NOMO-1 treated with DMSO at 0.1 percent for 48 hours (cell line): ENCODE measurements around the gene DOK5.

Experiments used
- DNase-seq: peaks from one replicate; lab custom pipeline; 2025; ENCODE audit not compliant: unreplicated experiment; lab: John Stamatoyannopoulos, UW

The DOK5 gene

DNA sequence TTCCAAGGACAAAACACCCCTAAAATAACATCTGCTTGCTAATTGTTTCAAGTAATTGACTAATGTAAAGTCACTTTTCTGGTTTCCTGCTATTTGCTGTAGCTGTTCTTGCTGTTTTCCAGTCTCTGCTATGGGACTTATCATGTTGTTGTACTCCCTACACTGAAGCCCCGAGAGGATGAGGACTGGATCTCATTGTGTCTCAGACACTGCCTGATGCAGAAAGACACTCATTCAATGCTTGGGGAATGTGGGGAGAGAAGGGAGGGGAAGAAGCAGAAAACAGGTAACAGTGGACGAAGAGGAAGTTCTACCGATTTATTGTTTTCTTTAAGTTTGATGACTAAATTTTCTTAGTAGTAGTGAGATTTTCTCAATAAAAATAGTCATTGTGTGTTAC lies 79.8 kb downstream of the DOK5 start:
- DNase-seq = no peak

DNA sequence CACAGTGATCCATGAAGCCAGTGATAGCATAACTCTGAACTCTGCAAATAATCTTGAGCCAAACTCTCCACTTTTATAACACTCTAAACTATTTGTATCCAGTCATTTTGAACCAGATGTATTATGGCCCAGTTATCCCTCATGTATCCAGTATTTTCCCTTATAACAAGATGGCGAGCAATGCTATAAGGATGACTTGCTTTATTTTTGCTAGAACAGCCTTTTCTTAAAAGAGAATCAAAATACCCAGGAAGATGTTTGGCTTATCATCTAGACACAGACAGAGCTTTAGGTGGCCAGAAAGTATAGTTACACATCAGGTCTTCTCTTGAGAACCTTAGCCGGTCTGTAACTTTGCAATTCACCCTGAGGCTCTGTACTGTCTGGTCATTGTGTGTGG lies 81.0 kb downstream of the DOK5 start:
- DNase-seq = no peak

DNA sequence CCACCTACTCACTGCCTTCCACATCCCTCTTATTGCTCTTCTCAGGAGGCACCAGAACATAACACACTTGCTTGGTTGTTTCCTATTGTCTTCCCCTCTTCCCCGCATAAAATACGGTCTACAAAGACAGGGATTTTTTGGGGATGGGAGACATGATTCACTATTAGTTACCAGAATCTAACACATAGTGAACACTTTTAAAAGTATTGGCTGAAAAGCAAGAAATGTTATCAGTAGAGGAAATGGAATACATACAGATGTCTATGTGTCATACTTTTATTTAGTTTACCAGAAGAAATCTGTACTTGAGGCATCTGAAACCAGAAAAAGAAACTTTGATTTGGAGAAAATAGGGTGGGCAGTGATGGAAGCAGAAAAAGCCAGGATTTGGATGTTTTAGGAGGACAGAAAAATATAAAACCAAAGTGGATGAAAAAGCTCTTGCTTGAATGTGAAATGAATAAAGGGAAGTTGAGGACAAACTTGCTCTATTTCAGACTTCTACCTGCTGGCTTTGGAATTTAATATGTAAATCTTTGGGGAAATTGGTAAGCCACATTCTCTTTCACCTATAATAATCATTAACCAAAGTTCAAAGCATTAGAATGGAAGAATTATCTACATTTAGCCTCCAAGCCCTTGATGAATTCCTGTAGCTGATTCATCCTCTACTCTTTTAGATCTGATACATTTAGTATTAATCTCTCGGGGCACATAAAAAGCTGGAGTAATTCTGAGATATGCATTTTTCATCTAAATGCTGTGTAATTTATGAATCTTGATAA lies 82.6 kb downstream of the DOK5 start:
- DNase-seq = no peak

DNA sequence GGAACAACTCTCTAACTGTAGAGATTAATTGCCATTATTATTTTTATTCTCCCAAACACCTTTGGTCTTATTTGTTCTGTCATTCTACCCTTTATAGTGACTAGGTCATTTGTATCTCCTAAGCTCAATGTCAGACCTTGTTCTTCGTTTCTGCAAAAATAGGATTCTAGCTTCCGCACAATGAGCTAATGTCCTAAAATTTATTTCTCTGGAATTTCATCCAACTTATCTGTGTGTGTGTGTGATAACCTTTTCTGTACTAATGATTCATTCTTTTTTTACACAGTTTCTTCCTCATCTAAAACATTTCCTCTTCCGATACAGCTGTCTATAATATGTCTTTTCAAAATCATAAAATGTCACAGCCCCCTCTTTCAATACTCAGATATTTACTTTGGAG lies 84.5 kb downstream of the DOK5 start:
- DNase-seq = no peak

DNA sequence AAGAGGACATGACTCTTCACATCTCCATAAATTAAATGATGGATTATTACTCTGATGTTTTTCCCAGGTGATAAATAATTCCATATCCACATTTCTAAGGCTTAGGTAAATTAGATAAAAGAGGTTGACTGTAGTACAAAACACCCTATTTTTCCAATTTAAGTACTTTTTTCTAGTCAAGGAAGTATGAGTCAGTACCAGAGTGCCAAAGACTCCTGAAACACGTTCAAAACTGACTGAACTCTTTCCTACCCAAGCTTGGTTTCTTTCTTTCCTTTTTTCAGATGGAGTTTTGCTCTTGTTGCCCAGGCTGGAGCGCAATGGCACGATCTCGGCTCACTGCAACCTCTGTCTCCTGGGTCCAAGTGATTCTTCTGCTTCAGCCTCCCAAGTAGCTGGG lies 85.0 kb downstream of the DOK5 start:
- no peak for DNase-seq

DNA sequence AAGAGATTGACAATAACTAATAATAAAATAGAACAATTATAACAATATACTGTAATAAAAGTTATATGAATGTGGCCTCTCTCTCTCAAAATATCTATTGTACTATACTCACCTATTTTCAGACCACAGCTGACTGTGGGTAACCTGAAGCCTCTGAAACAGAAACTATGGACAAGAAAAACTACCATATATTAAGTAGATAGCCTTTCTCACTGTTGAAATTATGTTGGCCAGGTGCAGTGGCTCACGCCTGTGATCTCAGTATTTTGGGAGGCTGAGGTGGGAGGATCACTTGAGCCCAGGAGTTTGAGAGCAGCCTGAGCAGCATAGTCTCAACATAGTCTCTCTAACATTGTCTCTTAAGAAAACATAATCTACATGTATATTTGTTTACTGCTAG lies 89.9 kb downstream of the DOK5 start:
- DNase-seq = no peak

DNA sequence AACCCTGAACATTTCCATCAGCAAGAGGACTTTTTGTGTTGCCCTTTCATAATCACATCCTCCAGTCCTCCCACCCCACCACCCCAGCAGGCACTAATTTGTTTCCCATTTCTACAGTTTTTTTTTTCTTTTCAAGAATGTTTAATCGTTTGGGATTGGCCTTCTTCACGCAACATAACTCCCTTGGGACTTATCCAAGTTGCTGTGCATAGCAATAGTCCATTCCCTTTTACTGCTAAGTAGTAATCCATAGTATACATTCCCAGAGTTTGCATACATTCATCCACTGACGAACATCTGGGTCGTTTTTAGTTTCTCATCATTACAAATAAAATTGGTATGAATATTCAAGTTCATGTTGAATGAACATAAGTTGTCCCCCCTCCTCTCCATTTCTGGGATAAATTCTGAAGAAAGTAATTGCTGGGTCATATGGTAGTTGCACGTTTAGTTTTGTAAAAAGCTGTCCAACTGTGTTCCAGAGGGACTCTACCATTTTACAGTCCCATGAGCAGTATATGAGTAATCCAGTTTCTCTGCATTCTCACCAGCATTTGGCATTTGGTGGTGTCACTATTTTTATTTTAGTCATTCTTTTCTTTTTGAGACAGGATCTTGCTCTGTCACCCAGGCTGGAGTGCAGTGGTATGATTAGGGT lies 90.8 kb downstream of the DOK5 start:
- DNase-seq = no peak

DNA sequence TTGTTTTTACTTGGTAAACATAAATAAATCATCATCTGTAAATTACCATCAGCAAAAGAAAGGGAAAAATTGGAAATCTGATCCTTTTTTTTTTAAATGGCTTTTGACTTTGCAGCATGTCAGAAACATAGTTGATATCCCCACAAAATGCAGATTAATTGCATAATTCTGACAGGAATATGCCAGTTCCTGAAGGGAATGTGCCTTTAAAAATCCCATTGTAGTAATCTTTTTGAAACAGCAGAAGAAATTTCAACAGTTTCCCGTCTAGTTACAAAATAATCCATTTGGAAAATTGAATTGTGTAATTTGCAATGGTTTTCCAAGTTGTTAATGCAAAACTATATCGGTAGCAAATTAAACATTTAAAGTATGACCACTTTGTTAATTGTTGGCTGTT lies 95.2 kb downstream of the DOK5 start:
- DNase-seq = no peak

DNA sequence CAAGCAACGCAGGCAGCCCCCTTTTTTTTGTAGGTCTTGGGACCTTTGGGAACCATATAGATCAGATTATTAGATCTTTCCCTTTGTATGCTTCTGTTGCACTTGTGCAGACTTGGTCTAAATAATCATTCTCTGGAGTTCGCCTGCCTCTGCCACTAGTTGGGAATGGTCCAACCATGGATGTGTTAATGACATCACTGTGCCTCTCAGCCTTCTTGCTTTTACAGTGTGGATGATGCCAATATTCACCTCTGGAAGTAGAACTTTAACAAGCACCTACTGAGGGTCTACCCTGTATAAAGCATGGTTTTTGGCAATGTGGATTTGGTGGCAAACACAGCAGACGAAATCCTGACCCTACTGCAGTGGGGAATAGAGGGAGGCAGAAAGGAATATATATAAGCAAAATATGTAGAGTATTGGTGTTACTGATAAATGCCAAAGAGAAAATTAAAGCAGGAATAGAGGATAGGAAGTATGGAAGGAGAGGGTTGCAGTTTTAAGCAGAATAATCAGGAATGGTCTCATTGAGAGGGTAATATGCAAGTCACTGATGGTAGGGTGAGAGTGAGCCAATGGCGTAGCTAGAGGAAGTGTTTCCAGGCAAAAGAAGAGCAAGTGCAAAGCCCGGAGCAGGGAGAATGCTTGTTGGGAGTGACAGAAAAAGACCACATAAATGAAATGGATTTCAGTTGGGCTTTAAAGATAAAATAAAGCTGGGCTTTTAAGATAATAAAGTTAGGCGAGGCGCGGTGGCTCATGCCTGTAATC lies 97.5 kb downstream of the DOK5 start:
- no peak for DNase-seq

DNA sequence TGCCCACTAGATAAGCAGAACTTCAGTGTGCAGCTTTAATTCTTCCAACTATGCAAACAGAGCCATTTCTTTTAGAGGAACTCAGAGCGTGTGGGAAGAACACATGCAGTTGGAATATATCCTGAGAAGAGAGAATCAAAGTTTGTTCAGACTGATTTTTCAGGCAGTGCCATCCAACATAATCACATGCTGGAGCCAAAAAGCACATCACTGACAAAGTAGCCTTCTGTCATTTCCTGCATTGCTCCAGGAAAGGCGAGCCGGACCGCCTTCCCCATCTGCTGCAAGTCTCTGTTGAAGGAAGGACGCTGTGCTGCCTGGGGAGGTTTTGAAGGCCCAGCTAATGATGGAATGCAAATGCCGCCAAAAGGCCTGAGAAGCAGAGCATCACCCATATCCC lies 98.4 kb downstream of the DOK5 start:
- DNase-seq = no peak

DNA sequence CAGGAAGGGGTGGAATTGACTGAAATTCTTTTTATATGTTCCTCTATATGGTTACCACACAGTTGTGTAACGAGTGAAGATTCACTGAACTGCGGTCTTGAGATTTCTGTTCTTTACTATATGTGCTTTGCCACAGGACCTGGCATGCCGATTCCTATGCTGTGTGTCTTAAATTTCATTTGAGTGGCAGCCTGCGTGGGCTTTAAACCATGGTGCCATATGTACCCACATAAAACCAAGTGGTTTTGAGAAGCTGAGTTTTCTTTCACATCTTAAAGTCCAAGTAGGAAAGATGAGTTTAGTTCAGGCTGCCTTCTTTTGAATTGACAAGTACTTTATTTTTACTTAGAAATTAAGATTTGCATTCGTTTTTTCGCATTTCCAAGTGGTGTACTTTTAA lies 101.1 kb downstream of the DOK5 start:
- DNase-seq = no peak

DNA sequence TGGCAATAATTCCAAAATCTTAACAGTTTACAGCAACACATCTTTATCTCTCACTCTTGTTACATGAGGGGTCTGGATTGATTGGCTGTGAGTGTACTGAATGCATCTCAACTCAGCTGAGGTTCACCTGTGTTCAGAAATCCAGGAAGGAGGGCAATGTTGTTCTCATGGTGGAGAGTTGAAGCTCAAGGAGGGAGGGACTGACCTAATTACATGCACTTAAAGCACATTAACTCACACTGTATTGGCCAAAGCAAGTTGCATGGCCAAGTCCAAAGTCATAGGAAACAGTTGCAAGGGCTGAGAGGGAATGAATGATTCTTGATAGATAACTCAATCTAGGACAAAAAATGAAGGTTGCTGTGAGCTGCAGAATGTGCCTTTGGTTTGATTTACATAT lies 102.2 kb downstream of the DOK5 start:
- DNase-seq = no peak

DNA sequence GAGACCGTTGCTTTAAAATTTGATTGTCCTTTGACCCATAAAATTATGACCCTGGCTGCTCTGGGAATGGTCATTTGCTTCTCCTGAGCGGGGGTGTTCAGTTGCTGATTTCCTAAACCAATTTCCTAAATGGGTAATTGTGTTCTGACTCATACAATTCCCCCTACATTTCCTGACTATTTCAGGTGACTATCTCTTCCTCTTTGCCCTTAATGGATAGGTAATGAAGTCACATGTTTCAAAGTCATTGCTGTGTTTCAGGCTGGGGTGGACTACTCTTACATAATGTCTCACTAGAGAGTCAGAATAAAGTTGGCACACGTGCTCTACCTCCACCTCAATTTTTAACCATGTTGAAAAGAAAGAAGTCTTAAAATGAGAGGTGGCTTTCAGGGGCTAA lies 109.8 kb downstream of the DOK5 start:
- no peak for DNase-seq

DNA sequence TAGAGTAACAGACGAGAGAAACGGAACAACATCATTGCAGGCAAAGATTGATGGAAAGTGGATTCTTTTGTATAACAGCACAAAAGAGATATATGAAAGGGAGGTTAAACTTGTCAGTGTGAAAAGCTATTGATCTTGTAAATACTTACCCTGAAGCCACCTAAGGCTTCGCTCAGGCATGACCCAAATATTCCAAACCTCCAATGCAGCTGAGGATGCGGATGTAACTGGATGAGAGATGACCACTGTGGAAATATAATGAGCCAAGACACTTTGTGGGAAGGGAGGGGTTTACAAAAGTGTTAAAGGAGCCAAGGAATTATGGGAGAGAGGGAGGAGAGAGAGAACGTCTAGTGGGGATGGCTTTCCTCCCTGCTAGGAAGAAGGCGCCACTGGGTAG lies 112.0 kb downstream of the DOK5 start:
- DNase-seq = no peak

DNA sequence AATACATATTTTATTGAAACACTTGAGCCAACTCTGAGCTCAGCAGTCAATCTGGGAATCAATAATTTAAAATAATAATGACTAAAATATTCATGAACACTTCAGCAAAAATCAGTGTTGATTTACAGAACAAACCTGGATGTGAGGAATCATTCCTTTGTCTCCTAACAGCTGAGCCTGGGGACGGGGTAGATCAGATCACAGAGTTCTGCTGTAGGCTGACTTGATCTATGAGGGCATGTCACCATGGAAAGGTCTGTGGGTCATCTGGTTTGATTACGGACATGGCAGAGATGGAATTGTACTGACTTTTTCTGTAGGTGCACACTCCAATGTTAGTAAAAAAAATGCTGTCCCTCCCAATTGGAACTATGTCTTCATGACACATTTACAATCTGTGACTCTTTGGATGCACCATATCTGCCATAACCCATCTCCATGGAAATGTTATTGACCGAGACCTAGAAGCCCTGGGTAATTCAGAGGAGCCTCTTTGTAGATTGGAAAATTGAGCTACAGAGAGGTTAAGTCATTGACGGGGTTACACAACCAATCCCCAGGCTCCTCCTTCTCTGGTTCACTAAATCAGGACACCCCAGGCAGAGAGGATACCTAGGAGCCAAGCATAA lies 114.1 kb downstream of the DOK5 start:
- no peak for DNase-seq

DNA sequence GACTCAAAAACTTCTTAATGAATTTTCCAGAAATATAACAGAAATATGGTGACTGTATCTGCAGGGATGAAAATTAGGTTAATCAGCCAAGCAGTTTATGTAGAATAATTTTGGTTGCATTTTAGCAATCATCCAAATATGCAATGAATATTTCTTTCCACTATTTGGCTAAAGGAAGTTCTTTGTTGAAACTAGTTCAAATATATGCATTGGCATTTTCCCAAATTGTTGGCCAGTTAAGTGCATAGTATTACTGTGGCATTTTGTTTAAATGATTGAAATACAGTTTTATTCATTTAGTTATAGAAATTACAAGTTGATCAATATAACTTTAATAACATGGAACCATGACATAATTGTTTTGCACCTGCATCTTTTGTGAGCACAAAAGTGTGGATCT lies 115.5 kb downstream of the DOK5 start:
- no peak for DNase-seq

DNA sequence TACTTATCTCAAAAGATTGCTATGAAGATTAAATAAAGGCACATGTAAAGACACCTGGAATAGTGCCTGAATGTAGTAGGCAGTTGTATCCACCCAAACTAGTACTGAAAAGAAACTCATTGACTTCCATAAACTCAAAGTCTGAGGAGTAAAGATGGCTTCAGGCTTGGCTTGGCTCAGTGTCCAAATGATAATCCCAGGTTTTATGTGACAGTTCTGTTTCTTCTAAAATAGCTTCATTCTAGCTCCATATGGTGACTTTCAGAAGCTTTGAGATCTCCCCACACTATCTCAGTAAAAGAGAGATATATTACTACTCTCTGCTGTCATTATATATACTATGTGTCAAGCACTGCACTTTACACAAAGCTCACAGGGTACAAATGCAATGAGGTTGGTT lies 121.3 kb downstream of the DOK5 start:
- DNase-seq = no peak

DNA sequence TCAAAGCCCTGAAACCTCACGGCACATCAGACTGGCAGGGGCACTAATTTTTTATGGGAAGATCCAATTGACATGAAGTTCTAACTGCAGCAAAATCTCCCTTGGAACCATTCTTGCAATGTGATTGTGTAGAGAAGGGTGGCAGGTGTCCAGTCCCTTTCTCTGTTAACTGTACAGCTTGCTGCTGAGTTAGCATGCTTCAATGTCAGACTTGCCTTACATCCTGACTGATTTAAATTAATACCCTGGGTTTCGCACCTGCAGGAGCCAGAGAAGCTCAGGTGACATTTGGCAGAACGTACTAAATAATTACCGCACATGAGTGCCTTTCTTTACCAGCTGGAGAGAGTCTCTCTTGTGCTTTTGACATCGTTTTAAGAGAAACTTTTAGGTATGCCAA lies 123.0 kb downstream of the DOK5 start:
- no peak for DNase-seq

DNA sequence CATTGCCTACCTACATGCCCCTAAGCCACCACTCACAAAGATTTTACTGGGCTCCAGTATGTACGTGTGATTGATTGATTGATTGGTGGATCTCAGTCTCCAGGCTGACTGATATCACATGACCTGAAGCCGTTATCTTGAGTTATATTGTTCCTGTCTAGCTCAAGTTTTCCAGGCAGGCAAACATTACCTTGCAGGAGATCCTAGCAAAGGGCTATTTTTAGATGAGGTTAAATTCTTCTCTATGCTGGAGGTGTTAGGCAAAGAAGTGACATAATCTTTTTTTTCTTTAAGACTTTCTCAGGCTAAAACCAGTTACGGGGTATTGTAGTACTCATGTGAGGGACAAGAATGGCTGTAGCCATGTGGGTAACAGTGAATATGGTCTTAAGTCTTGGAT lies 125.2 kb downstream of the DOK5 start:
- no peak for DNase-seq

DNA sequence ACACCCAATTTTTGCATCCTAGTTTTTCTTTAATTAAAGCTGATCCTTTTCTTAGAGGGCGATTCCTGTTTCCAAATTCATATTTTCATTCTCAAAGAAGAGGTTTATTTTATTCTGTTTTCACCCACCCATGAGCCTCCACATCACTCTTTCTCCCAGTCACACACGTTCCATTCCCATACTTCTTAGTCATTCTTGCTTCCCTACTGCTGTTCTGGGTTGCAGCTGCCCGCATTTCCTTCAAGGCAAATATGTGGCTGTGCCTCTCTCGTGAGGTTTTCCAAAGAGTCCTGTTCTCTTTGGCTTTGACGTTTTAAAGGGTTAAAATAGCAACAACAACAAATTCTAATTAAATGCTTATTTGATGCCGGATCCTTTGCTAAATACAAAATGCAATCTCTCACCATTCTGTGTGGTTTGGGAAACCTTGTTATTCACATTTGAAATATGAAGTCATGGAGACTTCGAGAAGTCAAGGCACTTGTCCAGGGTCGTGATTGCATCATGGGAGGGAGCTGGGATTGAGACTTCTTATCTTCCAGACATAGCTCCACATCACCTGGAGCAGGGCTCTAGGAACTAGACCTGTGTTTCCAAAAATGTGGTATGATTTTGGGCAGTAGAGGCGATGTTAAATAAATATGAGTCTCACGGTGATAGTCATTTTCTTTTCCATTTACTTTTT lies 126.6 kb downstream of the DOK5 start:
- no peak for DNase-seq

DNA sequence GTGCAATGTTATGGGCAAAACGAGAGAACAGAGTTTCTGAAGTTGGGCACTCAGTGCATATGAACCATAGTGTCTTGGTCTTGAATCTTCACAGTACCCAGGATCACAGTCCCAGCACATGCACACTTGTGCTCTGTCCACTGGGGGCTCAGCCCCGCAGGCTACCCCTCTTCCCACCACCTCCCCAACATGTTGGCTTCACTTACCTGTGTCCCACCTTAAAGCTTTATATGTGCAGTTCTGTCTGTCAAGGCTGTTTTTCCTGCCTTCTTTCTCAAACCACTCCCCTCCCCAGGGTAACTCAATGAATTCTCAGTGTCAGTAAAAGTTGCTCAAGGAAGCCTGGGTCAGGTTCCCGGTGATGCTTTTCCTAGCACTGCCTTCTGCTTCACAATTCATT lies 129.9 kb downstream of the DOK5 start:
- DNase-seq = no peak
